WTC11 (cell line): Measurements from ENCODE around the gene SERPING1. TPM values are rescaled to one million over a fixed set of nuclear protein-coding genes. Genes with fewer than 3 reads are reported as not detected.

Experiments
- ATAC-seq: fragments of 200-7000 bp; cut with Tn5 transposase; 2 replicates; pipeline ENCODE4 v1.10.0; 2021; ENCODE audit warnings: mild to moderate bottlenecking, moderate library complexity
- CTCF ChIA-PET: fragments of 300-600 bp; sonication (Branson Sonifier 250); formaldehyde crosslinking; loops from one replicate; lab custom pipeline; 2021; ENCODE audit warnings: antibody characterized with exemption; lab: Charles Lee
- POLR2A ChIA-PET: fragments of 350-600 bp; sonication (Branson Sonifier 250); formaldehyde crosslinking; loops from one replicate; lab custom pipeline; 2021; ENCODE audit warnings: antibody characterized with exemption; lab: Charles Lee
- DNase-seq: peaks from one replicate; pipeline ENCODE4 v3.0.0; 2021; ENCODE audit warnings: low spot score
- H3K27ac Mint-ChIP-seq: 2 replicates; pipeline ENCODE4 v1.8.0; 2021; ENCODE audit warnings: mixed read lengths
- H3K27me3 Mint-ChIP-seq: 2 replicates; pipeline ENCODE4 v1.8.0; 2021; ENCODE audit warnings: low read depth, mild to moderate bottlenecking, moderate library complexity, mixed read lengths
- H3K36me3 Mint-ChIP-seq: 2 replicates; pipeline ENCODE4 v1.8.0; 2021; ENCODE audit warnings: mixed read lengths
- H3K4me1 Mint-ChIP-seq: 2 replicates; pipeline ENCODE4 v1.8.0; 2022; ENCODE audit warnings: mixed read lengths
- H3K4me3 Mint-ChIP-seq: 2 replicates; pipeline ENCODE4 v1.8.0; 2021; ENCODE audit warnings: mild to moderate bottlenecking, moderate library complexity, mixed read lengths
- H3K9me3 Mint-ChIP-seq: 2 replicates; pipeline ENCODE4 v1.8.0; 2021; ENCODE audit warnings: mixed read lengths
- AR ChIP-seq: fragments of 250-450 bp; sonication (Bioruptor Pico); IDR thresholded peaks from 2 replicates; pipeline ENCODE4 v1.9.0; 2021; ENCODE audit warnings: mild to moderate bottlenecking
- ARID4B ChIP-seq: sonication (generic); formaldehyde crosslinking; IDR thresholded peaks from 2 replicates; pipeline ENCODE4 v1.8.0; 2023; ENCODE audit warnings: missing genetic modification reagents, mild to moderate bottlenecking, borderline replicate concordance
- ERG ChIP-seq: fragments of 250-450 bp; sonication (Bioruptor Pico); IDR thresholded peaks from 2 replicates; pipeline ENCODE4 v1.8.0; 2021; ENCODE audit warnings: mild to moderate bottlenecking
- HMGXB4 ChIP-seq: sonication (generic); formaldehyde crosslinking; IDR thresholded peaks from 2 replicates; pipeline ENCODE4 v1.8.1; 2023; ENCODE audit warnings: mild to moderate bottlenecking, moderate library complexity, missing genetic modification reagents
- IRF1 ChIP-seq: sonication (generic); formaldehyde crosslinking; IDR thresholded peaks from 2 replicates; pipeline ENCODE4 v1.8.0; 2023; ENCODE audit warnings: missing genetic modification reagents
- JUN ChIP-seq: sonication (generic); formaldehyde crosslinking; IDR thresholded peaks from 2 replicates; pipeline ENCODE4 v1.8.0; 2023; ENCODE audit warnings: mild to moderate bottlenecking, missing genetic modification reagents
- NFE2L1 ChIP-seq: sonication (generic); formaldehyde crosslinking; IDR thresholded peaks from 2 replicates; pipeline ENCODE4 v1.8.1; 2023; ENCODE audit warnings: missing genetic modification reagents
- ZBTB21 ChIP-seq: sonication (generic); formaldehyde crosslinking; IDR thresholded peaks from 2 replicates; pipeline ENCODE4 v1.8.1; 2023; ENCODE audit warnings: mild to moderate bottlenecking, missing genetic modification reagents, borderline replicate concordance
- ZNF138 ChIP-seq: sonication (generic); formaldehyde crosslinking; conservative IDR thresholded peaks from 2 replicates; pipeline ENCODE4 v1.8.1; 2022; ENCODE audit warnings: mild to moderate bottlenecking, moderate library complexity, missing genetic modification reagents
- ZNF219 ChIP-seq: sonication (generic); formaldehyde crosslinking; IDR thresholded peaks from 2 replicates; pipeline ENCODE4 v1.8.0; 2023; ENCODE audit warnings: missing genetic modification reagents, mild to moderate bottlenecking, borderline replicate concordance
- ZNF232 ChIP-seq: sonication (generic); formaldehyde crosslinking; IDR thresholded peaks from 2 replicates; pipeline ENCODE4 v1.8.0; 2022; ENCODE audit warnings: mild to moderate bottlenecking, missing genetic modification reagents
- ZNF281 ChIP-seq: sonication (generic); formaldehyde crosslinking; IDR thresholded peaks from 2 replicates; pipeline ENCODE4 v1.8.0; 2023; ENCODE audit warnings: mild to moderate bottlenecking, missing genetic modification reagents
- ZNF396 ChIP-seq: fragments of 250-450 bp; sonication (Bioruptor Pico); IDR thresholded peaks from 2 replicates; pipeline ENCODE4 v1.8.0; 2021; ENCODE audit warnings: mild to moderate bottlenecking, moderate library complexity, borderline replicate concordance
- total RNA-seq: library from RNA; stranded (reverse); gene quantifications from 3 replicates; pipeline ENCODE4 v1.2.3, GENCODE V29; 2021

Gene SERPING1
- total RNA-seq, 1 experiment from 2014 or later, result 49.1 TPM

- no peak for TF ChIP-seq AR (CRISPR knock-in tag)
- TF ChIP-seq ZNF138 (CRISPR knock-in tag), result no peak
Measured at GRCh38 chr11:57619331-57619730, 21.8 kb downstream of the SERPING1 start (continued).

- no peak for DNase-seq
- Mint-ChIP-seq H3K4me3 (no peak overlapping the region), H3K27me3 (peaks cover 7% of the 10 kb centered on the region; the same call in 1 of the 2 replicates), H3K9me3 (peaks cover 25% of the 10 kb centered on the region), H3K36me3 (peaks cover 20% of the 10 kb centered on the region), H3K27ac (no peak overlapping the region), H3K4me1 (no peaks in the 10 kb centered on the region)
- CTCF ChIA-PET, result interaction anchor here (1.1 to 1.2 kb wide), 2 partner anchors 24 to 52 kb away, joined by 3 to 7 read pairs; no protein-coding TSS in a partner anchor
- POLR2A ChIA-PET, result no interaction called here
- ATAC-seq, result no peak
- no peak for TF ChIP-seq ZNF219 (CRISPR knock-in tag)
- TF ChIP-seq HMGXB4 (CRISPR knock-in tag), result no peak
- TF ChIP-seq ZNF232 (CRISPR knock-in tag), result no peak
- TF ChIP-seq JUN (CRISPR knock-in tag), result no peak
- no peak for TF ChIP-seq NFE2L1
- TF ChIP-seq ZBTB21 (CRISPR knock-in tag), result no peak
- TF ChIP-seq IRF1 (CRISPR knock-in tag), result no peak
- no peak for TF ChIP-seq ARID4B
- TF ChIP-seq ZNF281 (CRISPR knock-in tag), result no peak
- TF ChIP-seq ZNF396 (CRISPR knock-in tag), result no peak
- TF ChIP-seq ERG (CRISPR knock-in tag), result no peak
Measured at GRCh38 chr11:57620467-57620866, 23.0 kb downstream of the SERPING1 start.
